ENCODE data around the gene KRT37.
"Not testable (repeated sequence)": the region's sequence is repeated elsewhere in the genome, so short reads cannot be mapped to it uniquely, and the experiment has no call there.

Gene KRT37

GRCh38 chr17:41403404-41404023 is 20.9 kb downstream of the KRT37 start:
- DNase-seq = no peak

GRCh38 chr17:41402161-41402560 is 22.2 kb downstream of the KRT37 start:
- no peak for DNase-seq

GRCh38 chr17:41396996-41397660 is 27.3 kb downstream of the KRT37 start, which contains the start of gene KRT31:
Gene KRT31, minus strand, starts transcription at chr17:41397608. Its CDS starts 69 bp downstream, at chr17:41397539.
- DNase-seq = no peak

GRCh38 chr17:41396340-41396739 is 28.0 kb downstream of the KRT37 start:
- no peak for DNase-seq

GRCh38 chr17:41395611-41396010 is 28.8 kb downstream of the KRT37 start:
- no peak for DNase-seq

- not testable (repeated sequence) for DNase-seq
Measured at GRCh38 chr17:41395044-41395443, 29.3 kb downstream of the KRT37 start.

DNA sequence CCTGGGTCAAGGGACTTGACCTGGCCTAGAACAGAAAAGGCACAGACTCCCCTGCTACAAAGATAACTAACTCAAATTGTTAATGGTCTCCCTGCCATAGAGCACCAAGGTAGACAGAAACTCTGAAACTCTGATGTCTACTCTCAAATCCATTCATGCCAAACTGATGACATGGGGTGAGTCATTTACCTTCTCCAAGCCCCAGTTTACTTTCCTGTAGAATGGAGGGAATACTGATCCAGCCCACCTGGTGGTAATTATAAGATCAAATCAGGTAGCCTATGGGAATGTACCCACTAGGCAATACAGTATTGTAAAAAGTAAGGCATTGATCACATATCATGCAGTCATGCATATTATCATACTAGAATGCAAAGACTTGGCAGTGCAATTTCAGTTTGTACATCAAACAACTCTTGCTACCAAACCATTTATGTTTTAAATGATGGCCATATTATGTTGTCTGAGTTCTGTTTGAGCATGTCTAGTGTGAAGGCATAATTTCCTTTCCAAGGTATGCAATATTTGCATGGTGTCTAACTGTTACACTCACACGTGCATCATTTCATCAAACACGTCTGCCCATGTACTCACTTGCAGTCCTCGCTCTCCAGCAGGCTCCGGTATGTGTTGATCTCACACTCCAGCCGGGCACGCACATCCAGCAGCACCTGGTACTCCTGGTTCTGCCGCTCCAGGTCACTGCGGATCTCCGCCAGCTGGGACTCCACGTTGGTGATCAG is 30.0 kb downstream of the KRT37 start:
- DNase-seq = no peak

- DNase-seq = no peak
Measured at GRCh38 chr17:41393826-41394225, 30.6 kb downstream of the KRT37 start.

DNA sequence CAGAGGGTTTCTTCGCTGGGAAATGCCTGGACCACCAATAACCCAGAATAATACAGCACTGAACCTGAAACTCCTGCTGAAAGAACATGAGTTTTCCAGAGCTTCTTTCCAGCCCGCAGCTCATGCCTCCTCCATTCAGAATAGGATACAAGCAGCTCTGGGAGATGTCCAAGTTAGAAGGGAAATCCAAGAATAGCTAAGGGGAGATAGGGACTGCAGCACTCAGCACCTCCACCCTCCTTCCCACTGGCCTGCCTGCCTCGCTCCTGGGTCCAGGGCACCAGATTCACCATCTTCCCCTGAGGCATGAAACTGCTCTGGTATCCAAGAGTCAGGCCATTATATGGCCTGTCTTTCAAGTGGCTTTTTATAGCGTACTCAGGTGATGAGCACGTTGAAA is 31.1 kb downstream of the KRT37 start:
- no peak for DNase-seq

- DNase-seq = no peak
Measured at GRCh38 chr17:41392278-41392677, 32.1 kb downstream of the KRT37 start.

DNA sequence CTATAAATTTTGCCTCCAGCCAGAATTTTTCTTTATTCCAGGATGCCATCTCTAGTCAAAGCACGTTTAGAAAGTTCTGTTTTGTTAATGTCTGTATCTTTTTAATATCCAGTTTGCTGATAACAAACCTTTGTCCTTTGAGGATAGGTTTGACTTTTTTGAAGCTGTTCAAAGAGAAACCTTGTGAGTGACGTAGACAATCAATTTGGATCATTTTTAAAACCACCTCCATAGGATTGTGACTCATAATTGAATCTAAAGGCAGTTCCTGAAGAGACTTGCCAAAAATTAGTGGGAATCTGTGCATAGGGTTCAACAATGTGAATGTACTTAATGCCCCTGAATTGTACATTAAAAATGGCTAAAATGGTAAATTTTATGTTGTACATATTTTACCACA is 32.9 kb downstream of the KRT37 start:
- DNase-seq = no peak

DNA sequence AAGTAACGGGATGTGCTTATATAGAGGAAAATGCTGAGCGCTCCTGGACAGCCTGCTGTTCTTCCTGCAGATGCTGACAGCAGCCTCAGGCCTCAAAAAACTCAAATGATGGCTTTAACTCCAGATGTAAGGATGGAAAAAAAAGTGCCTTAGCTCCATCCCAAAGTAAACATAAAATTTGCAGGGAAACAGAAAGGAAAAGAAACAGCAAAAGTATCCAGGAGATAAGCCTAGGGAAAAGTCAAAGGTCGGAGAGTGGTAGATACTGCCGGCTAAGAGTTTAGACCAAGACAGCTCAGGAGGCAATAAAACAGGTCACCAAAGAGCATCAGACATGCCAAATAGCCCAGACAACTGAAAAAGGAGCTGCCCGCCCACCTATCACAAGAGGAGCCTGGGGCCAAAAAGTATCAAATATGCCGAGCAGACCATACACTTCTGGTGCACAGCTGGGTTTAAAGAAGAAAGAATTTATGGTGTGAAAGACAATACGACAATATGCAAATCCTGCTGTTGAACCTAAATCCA is 33.9 kb downstream of the KRT37 start:
- no peak for DNase-seq

DNA sequence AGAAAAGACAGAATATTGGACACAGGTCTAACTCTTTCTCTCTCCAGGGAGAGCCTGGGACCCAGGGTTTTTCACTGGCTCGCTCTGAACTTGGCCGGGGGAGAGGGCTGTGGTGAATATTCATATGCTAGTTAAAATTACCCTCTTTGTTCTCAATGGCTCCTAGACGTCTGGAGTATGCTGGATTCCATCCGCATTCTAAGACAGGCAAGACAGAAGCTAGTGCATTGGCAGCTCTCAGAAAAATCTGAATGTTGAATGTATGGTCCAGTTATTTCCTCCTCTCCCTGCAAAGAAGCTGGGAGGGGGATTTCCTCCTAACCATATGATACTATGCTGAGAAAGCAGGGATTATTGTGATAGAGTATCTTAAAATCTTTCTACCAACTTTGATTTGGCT is 36.7 kb downstream of the KRT37 start:
- no peak for DNase-seq

DNA sequence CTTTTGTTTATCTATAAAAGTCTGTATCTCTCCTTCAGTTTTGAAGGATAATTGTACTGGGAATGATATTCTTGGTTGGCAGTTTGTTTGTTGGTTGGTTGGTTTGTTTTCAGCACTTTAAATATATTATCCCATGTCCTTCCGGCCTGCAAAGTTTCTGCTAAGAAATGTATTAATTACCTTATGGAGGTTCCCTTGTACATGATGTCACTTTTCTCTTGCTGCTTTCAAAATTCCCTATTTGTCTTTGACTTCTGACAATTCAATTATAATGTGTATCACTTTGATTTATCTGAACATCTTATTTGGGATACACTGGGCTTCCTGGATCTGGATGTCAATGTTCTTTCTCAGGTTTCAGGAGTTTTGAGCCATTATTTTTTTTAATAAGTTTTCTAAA is 38.2 kb downstream of the KRT37 start:
- DNase-seq = no peak

DNA sequence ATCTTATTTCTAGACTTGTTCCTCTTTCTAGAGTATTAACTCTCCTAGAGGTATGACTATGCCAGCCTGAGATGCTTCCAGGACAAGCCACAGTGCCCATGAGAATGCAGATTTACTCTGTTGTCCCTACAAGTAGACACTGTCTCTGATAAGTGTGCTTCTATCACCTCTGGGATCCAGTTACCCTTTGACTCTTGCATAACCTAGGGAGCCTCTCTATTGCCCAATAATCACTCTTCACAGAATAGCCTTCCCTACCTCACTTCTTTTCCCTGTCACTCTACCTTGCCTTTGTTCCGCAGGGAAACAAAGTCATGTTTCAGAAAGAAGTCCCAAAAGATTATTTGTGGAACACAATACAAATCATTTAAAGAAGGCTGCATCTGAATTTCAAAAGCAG is 40.7 kb downstream of the KRT37 start:
- no peak for DNase-seq

DNA sequence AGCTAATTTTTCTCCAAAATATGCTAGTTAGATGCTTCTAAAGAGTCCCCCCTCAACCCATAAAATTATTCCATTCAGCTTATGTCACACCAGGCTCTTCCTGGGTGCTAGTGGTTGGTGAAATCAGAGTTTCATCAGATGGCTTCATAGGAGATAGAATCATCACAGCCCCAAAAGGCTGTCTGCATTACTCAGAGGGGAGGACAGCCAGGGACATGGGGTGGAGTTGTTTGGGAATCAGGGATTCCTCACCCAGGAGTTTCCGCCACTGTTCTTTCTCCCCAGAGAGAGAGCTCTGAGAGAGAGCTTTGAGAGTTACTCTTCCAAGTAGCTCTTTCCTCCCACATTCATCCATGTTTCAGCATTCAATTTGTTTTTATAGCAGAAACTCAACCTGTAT is 42.0 kb downstream of the KRT37 start:
- DNase-seq = no peak

GRCh38 chr17:41381943-41382342 is 42.4 kb downstream of the KRT37 start, which contains the start of gene KRT34:
Gene KRT34, minus strand, starts transcription at chr17:41382306. Its CDS starts 60 bp downstream, at chr17:41382246.
- not testable (repeated sequence) for DNase-seq

DNA sequence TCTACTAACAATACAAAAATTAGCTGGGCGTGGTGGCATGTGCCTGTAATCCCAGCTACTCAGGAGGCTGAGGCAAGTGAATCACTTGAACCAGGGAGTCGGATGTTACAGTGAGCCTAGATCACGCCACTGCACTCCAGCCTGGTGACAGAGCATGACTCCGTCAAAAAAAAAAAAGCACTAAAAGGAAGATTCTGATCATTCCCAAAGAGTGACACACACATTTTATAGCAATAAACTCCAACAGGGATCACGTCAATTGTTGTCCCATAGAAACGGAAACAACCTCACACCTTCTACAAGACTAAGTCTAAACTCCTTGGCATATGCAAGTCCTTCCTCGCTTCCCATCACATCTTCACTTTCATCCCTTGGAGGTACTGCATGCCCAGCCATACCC is 44.3 kb downstream of the KRT37 start:
- DNase-seq = not testable (repeated sequence)

- no peak for DNase-seq
Measured at GRCh38 chr17:41377546-41377945, 46.8 kb downstream of the KRT37 start.
